ENCODE data around the gene CDC5L.

CDC5L gene

GRCh38 chr6:44401138-44401537 lies 13.6 kb downstream of the CDC5L start:
- H3K9ac ChIP-seq (ENCODE audit: low read length), result no peak overlapping the region
- no peak overlapping the region for H3K4me3 ChIP-seq (ENCODE audit: low read length)
- no peaks in the 10 kb centered on the region for H3K27me3 ChIP-seq (ENCODE audit: control insufficient read depth, insufficient read depth, low read length)
- H3K36me3 ChIP-seq (ENCODE audit: control insufficient read depth, insufficient read depth, low read length), result peaks cover 3% of the 10 kb centered on the region
- no peaks in the 10 kb centered on the region for H3K9me3 ChIP-seq (ENCODE audit: control insufficient read depth, low read length)
- H3K4me1 ChIP-seq (ENCODE audit: control insufficient read depth, insufficient read depth, low read length), result no peaks in the 10 kb centered on the region

- Histone ChIP-seq H3K27me3 (ENCODE audit: control insufficient read depth, insufficient read depth, low read length) (no peaks in the 10 kb centered on the region), H3K4me1 (ENCODE audit: control insufficient read depth, insufficient read depth, low read length) (no peaks in the 10 kb centered on the region), H3K9ac (ENCODE audit: low read length) (no peak overlapping the region), H3K4me3 (ENCODE audit: low read length) (no peak overlapping the region), H3K9me3 (ENCODE audit: control insufficient read depth, low read length) (no peaks in the 10 kb centered on the region), H3K36me3 (ENCODE audit: control insufficient read depth, insufficient read depth, low read length) (peaks cover 8% of the 10 kb centered on the region)
These were observed 16.7 kb downstream of the CDC5L start for GRCh38 chr6:44404022-44404714.

GRCh38 chr6:44404715-44405099 lies 17.2 kb downstream of the CDC5L start:
- Histone ChIP-seq H3K9ac (ENCODE audit: low read length) (no peak overlapping the region), H3K27me3 (ENCODE audit: control insufficient read depth, insufficient read depth, low read length) (no peaks in the 10 kb centered on the region), H3K4me1 (ENCODE audit: control insufficient read depth, insufficient read depth, low read length) (no peaks in the 10 kb centered on the region), H3K9me3 (ENCODE audit: control insufficient read depth, low read length) (no peaks in the 10 kb centered on the region), H3K36me3 (ENCODE audit: control insufficient read depth, insufficient read depth, low read length) (peaks cover 9% of the 10 kb centered on the region), H3K4me3 (ENCODE audit: low read length) (no peak overlapping the region)

- H3K36me3 ChIP-seq (ENCODE audit: control insufficient read depth, insufficient read depth, low read length), result peaks cover 9% of the 10 kb centered on the region
- H3K9ac ChIP-seq (ENCODE audit: low read length), result no peak overlapping the region
- H3K9me3 ChIP-seq (ENCODE audit: control insufficient read depth, low read length), result no peaks in the 10 kb centered on the region
- no peak overlapping the region for H3K4me3 ChIP-seq (ENCODE audit: low read length)
- no peaks in the 10 kb centered on the region for H3K27me3 ChIP-seq (ENCODE audit: control insufficient read depth, insufficient read depth, low read length)
- H3K4me1 ChIP-seq (ENCODE audit: control insufficient read depth, insufficient read depth, low read length), result no peaks in the 10 kb centered on the region
These were observed 20.6 kb downstream of the CDC5L start for GRCh38 chr6:44407951-44408670.

GRCh38 chr6:44409207-44409794 lies 21.8 kb downstream of the CDC5L start:
- H3K27me3 ChIP-seq (ENCODE audit: control insufficient read depth, insufficient read depth, low read length), result no peaks in the 10 kb centered on the region
- peaks cover 9% of the 10 kb centered on the region for H3K36me3 ChIP-seq (ENCODE audit: control insufficient read depth, insufficient read depth, low read length)
- H3K9ac ChIP-seq (ENCODE audit: low read length), result no peak overlapping the region
- H3K9me3 ChIP-seq (ENCODE audit: control insufficient read depth, low read length), result no peaks in the 10 kb centered on the region
- H3K4me1 ChIP-seq (ENCODE audit: control insufficient read depth, insufficient read depth, low read length), result no peaks in the 10 kb centered on the region
- H3K4me3 ChIP-seq (ENCODE audit: low read length), result no peak overlapping the region

DNA sequence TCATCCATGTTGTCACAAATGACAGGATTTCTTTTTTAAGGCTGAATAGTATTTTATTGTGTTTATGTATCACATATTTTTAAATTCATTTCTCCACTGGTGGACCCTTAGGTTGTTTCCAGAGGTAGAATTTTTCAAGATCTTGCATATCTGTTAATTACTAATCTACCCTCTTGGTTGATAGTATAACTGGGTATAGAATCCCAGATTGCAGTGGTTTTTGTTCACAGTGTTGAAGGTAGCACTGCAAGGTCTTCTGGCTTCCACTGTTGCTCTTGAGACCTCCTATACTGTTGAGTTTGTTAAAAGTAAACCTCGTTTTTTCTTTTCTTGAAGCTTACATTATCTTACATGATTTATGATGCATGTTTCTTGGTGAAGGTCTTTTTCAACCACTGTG lies 22.9 kb downstream of the CDC5L start:
- Histone ChIP-seq H3K4me3 (ENCODE audit: low read length) (no peak overlapping the region), H3K4me1 (ENCODE audit: control insufficient read depth, insufficient read depth, low read length) (no peaks in the 10 kb centered on the region), H3K36me3 (ENCODE audit: control insufficient read depth, insufficient read depth, low read length) (peaks cover 9% of the 10 kb centered on the region), H3K9me3 (ENCODE audit: control insufficient read depth, low read length) (no peaks in the 10 kb centered on the region), H3K27me3 (ENCODE audit: control insufficient read depth, insufficient read depth, low read length) (no peaks in the 10 kb centered on the region), H3K9ac (ENCODE audit: low read length) (no peak overlapping the region)

GRCh38 chr6:44411141-44411540 lies 23.6 kb downstream of the CDC5L start:
- H3K27me3 ChIP-seq (ENCODE audit: control insufficient read depth, insufficient read depth, low read length), result no peaks in the 10 kb centered on the region
- no peak overlapping the region for H3K9ac ChIP-seq (ENCODE audit: low read length)
- H3K36me3 ChIP-seq (ENCODE audit: control insufficient read depth, insufficient read depth, low read length), result peaks cover 6% of the 10 kb centered on the region
- H3K4me1 ChIP-seq (ENCODE audit: control insufficient read depth, insufficient read depth, low read length), result peaks cover 7% of the 10 kb centered on the region
- H3K9me3 ChIP-seq (ENCODE audit: control insufficient read depth, low read length), result no peaks in the 10 kb centered on the region
- H3K4me3 ChIP-seq (ENCODE audit: low read length), result no peak overlapping the region

GRCh38 chr6:44415449-44415848 lies 27.9 kb downstream of the CDC5L start:
- H3K9ac ChIP-seq (ENCODE audit: low read length), result peak overlapping the region; percentile 7
- peaks cover 17% of the 10 kb centered on the region for H3K4me1 ChIP-seq (ENCODE audit: control insufficient read depth, insufficient read depth, low read length)
- H3K4me3 ChIP-seq (ENCODE audit: low read length), result no peak overlapping the region
- no peaks in the 10 kb centered on the region for H3K9me3 ChIP-seq (ENCODE audit: control insufficient read depth, low read length)
- no peaks in the 10 kb centered on the region for H3K27me3 ChIP-seq (ENCODE audit: control insufficient read depth, insufficient read depth, low read length)
- H3K36me3 ChIP-seq (ENCODE audit: control insufficient read depth, insufficient read depth, low read length), result no peaks in the 10 kb centered on the region

- peaks cover 3% of the 10 kb centered on the region for H3K36me3 ChIP-seq (ENCODE audit: control insufficient read depth, insufficient read depth, low read length)
- H3K9ac ChIP-seq (ENCODE audit: low read length), result peak overlapping the region; percentile 7
- no peaks in the 10 kb centered on the region for H3K27me3 ChIP-seq (ENCODE audit: control insufficient read depth, insufficient read depth, low read length)
- peaks cover 17% of the 10 kb centered on the region for H3K4me1 ChIP-seq (ENCODE audit: control insufficient read depth, insufficient read depth, low read length)
- no peak overlapping the region for H3K4me3 ChIP-seq (ENCODE audit: low read length)
- H3K9me3 ChIP-seq (ENCODE audit: control insufficient read depth, low read length), result no peaks in the 10 kb centered on the region
These were observed 28.5 kb downstream of the CDC5L start for GRCh38 chr6:44415873-44416502.

DNA sequence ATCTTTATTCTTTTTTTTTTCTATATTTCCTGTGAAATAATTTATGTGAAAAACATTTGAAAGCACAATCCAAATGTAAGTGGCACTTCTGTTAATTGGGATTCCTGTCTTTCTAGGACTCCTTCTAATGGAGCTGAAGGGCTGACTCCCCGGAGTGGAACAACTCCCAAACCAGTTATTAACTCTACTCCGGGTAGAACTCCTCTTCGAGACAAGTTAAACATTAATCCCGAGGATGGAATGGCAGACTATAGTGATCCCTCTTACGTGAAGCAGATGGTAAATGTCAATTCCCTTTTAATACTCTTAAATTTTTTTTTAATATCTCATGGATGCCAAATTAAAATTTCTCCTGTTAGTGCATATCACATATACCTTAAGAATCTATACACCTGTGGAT lies 35.0 kb downstream of the CDC5L start:
- no peak overlapping the region for H3K4me3 ChIP-seq (ENCODE audit: low read length)
- H3K4me1 ChIP-seq (ENCODE audit: control insufficient read depth, insufficient read depth, low read length), result no peaks in the 10 kb centered on the region
- H3K9me3 ChIP-seq (ENCODE audit: control insufficient read depth, low read length), result no peaks in the 10 kb centered on the region
- peaks cover 10% of the 10 kb centered on the region for H3K36me3 ChIP-seq (ENCODE audit: control insufficient read depth, insufficient read depth, low read length)
- H3K27me3 ChIP-seq (ENCODE audit: control insufficient read depth, insufficient read depth, low read length), result no peaks in the 10 kb centered on the region
- H3K9ac ChIP-seq (ENCODE audit: low read length), result no peak overlapping the region

DNA sequence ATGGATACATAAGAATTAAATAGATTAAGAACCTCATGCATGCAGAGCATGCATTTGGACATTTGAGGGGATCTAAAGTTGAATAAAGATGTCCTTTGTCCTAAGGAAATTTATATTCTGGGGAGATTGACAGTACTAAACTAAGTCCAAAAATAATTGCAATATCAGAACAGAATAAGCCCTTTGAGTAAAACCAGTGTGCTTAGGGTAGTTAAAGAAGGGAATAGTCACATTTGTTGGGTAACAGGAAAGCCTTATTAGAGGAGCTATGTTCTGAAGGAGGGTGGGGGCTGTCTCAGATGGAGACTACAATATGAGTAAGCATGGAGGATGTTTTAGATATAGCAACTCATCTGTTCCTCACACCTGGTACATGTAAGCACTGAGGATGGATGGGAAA lies 35.8 kb downstream of the CDC5L start:
- Histone ChIP-seq H3K36me3 (ENCODE audit: control insufficient read depth, insufficient read depth, low read length) (peaks cover 10% of the 10 kb centered on the region), H3K9ac (ENCODE audit: low read length) (no peak overlapping the region), H3K27me3 (ENCODE audit: control insufficient read depth, insufficient read depth, low read length) (no peaks in the 10 kb centered on the region), H3K9me3 (ENCODE audit: control insufficient read depth, low read length) (no peaks in the 10 kb centered on the region), H3K4me1 (ENCODE audit: control insufficient read depth, insufficient read depth, low read length) (no peaks in the 10 kb centered on the region), H3K4me3 (ENCODE audit: low read length) (no peak overlapping the region)

DNA sequence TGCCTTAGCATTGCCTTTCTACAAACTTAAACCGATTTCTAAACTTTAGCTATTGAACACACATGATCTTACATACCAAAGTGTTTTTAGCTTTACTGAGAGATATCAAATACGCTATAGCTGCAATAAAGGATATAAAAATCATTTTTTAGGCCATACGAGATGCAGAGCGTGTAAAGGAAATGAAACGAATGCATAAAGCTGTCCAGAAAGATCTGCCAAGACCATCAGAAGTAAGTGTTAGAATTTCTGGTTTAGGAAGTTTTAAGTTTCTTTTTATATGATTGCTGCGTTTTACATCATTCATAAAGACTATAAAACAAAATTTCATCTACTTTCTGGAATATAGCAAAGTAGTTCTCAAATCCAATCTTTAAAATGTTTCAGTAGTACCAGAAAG lies 38.4 kb downstream of the CDC5L start:
- Histone ChIP-seq H3K9ac (ENCODE audit: low read length) (no peak overlapping the region), H3K4me1 (ENCODE audit: control insufficient read depth, insufficient read depth, low read length) (no peaks in the 10 kb centered on the region), H3K4me3 (ENCODE audit: low read length) (no peak overlapping the region), H3K27me3 (ENCODE audit: control insufficient read depth, insufficient read depth, low read length) (no peaks in the 10 kb centered on the region), H3K9me3 (ENCODE audit: control insufficient read depth, low read length) (no peaks in the 10 kb centered on the region), H3K36me3 (ENCODE audit: control insufficient read depth, insufficient read depth, low read length) (peaks cover 7% of the 10 kb centered on the region)

Measured in mucosa of stomach (tissue), 1 donor.